K562 (cell line): ENCODE results near the gene DUSP19. TPM values are rescaled to one million over a fixed set of nuclear protein-coding genes. Genes with fewer than 3 reads are reported as not detected.

Source experiments
- CREM ChIP-seq: IDR thresholded peaks from 2 replicates; pipeline ENCODE4 v1.6.1; 2014; ENCODE audit warnings: antibody characterized with exemption, low read depth
- DACH1 ChIP-seq: fragments of 450-650 bp; IDR thresholded peaks from 2 replicates; pipeline ENCODE4 v1.6.1; 2018; ENCODE audit not compliant: partially characterized antibody
- E2F6 ChIP-seq, 2 experiments: IDR thresholded peaks; 2 replicates each; pipeline ENCODE4 v1.6.1; 2011; ENCODE audit warnings: borderline replicate concordance in 1 of 2, control low read depth in 1 of 2, low read depth in 1 of 2, low read length in 1 of 2, mild to moderate bottlenecking in 1 of 2, mixed read lengths in 1 of 2, moderate library complexity in 1 of 2; ENCODE audit not compliant: insufficient read depth in 1 of 2, insufficient read length in 1 of 2, poor library complexity in 1 of 2, severe bottlenecking in 1 of 2; ENCODE audit errors: extremely low read depth in 1 of 2
- ETV5 ChIP-seq: sonication (generic); formaldehyde crosslinking; IDR thresholded peaks from 2 replicates; pipeline ENCODE4 v1.4.0; 2020; ENCODE audit warnings: low read depth, mild to moderate bottlenecking, missing genetic modification reagents
- GATA2 ChIP-seq: sonication (generic); formaldehyde crosslinking; IDR thresholded peaks from 2 replicates; pipeline ENCODE4 v1.4.0; 2020; ENCODE audit warnings: mild to moderate bottlenecking, missing genetic modification reagents
- HDAC6 ChIP-seq: IDR thresholded peaks from 2 replicates; pipeline ENCODE4 v1.6.1; 2012; ENCODE audit warnings: low read depth, mild to moderate bottlenecking, control low read depth, inconsistent platforms, low read length, moderate library complexity
- HMBOX1 ChIP-seq: sonication (generic); IDR thresholded peaks from 2 replicates; pipeline ENCODE4 v1.6.1; 2016
- MCM2 ChIP-seq: fragments of 450-650 bp; IDR thresholded peaks from 2 replicates; pipeline ENCODE4 v1.6.1; 2017; ENCODE audit warnings: low read depth, mild to moderate bottlenecking
- MEIS2 ChIP-seq: fragments of 450-650 bp; IDR thresholded peaks from 2 replicates; pipeline ENCODE4 v1.6.1; 2014; ENCODE audit warnings: mild to moderate bottlenecking; ENCODE audit not compliant: partially characterized antibody
- MTA2 ChIP-seq: fragments of 450-650 bp; IDR thresholded peaks from 2 replicates; pipeline ENCODE4 v1.6.1; 2016; ENCODE audit warnings: low read depth
- NFIX ChIP-seq: fragments of 250-450 bp; sonication (Bioruptor Pico); IDR thresholded peaks from 2 replicates; pipeline ENCODE4 v1.4.0; 2020; ENCODE audit warnings: low read depth, mild to moderate bottlenecking, moderate library complexity
- SFPQ ChIP-seq: fragments of 200-400 bp; formaldehyde crosslinking; IDR thresholded peaks from 2 replicates; pipeline ENCODE4 v1.6.1; 2017; ENCODE audit warnings: mild to moderate bottlenecking, low read depth, low read length, moderate library complexity
- SREBF1 ChIP-seq: fragments of 150-350 bp; IDR thresholded peaks from 2 replicates; pipeline ENCODE4 v1.6.1; 2014; ENCODE audit warnings: antibody characterized with exemption, low read depth, low read length, borderline replicate concordance
- TCF7 ChIP-seq: sonication (generic); IDR thresholded peaks from 2 replicates; pipeline ENCODE4 v1.6.1; 2016; ENCODE audit warnings: antibody characterized with exemption, borderline replicate concordance
- TFE3 ChIP-seq: fragments of 450-650 bp; formaldehyde crosslinking; IDR thresholded peaks from 2 replicates; pipeline ENCODE4 v1.4.0; 2020; ENCODE audit warnings: mild to moderate bottlenecking, mixed read lengths
- ZBTB5 ChIP-seq: fragments of 450-650 bp; IDR thresholded peaks from 2 replicates; pipeline ENCODE4 v1.6.1; 2017; ENCODE audit warnings: antibody characterized with exemption
- ZNF12 ChIP-seq: sonication (generic); formaldehyde crosslinking; IDR thresholded peaks from 2 replicates; pipeline ENCODE4 v1.4.0; 2020; ENCODE audit warnings: mild to moderate bottlenecking, missing genetic modification reagents
- ZNF398 ChIP-seq: fragments of 250-450 bp; sonication (Bioruptor Pico); IDR thresholded peaks from 2 replicates; pipeline ENCODE4 v1.8.0; 2021; ENCODE audit warnings: moderate library complexity, mild to moderate bottlenecking, inconsistent platforms
- ZNF431 ChIP-seq: sonication (generic); formaldehyde crosslinking; IDR thresholded peaks from 2 replicates; pipeline ENCODE4 v1.8.0; 2022; ENCODE audit warnings: mild to moderate bottlenecking, missing genetic modification reagents
- polyA plus RNA-seq, 8 experiments: library from polyadenylated mRNA; depleted of rRNA in 4 of 8; stranded (reverse) in 5 of 8; unstranded in 3 of 8; fragments of >200 nt; fragmentation: Nextera tagmentation in 2 of 8; fragmentation: Illumina TruSeq in 1 of 8; extraction: Ambion mirVana in 2 of 8; extraction: Trizol in 1 of 8; gene quantifications; 2 replicates each; pipeline versions ENCODE4 v1.2.1 to v1.2.3, GENCODE V29; 2011 to 2014; ENCODE audit warnings: inconsistent platforms in 1 of 8, missing spikeins in 1 of 8
- total RNA-seq, 7 experiments: library from RNA; depleted of rRNA in 6 of 7; stranded (reverse); fragments of >200 nt in 6 of 7; fragmentation: Illumina TruSeq in 2 of 7; extraction: Trizol in 2 of 7; gene quantifications; 2 replicates each; pipeline versions ENCODE4 v1.2.1 to v1.2.3, GENCODE V29; 2011 to 2021; ENCODE audit warnings: low replicate concordance in 1 of 7

DUSP19 gene
- total and polyA plus RNA-seq, 9 of the 15 experiments (the other 6 are each of a cell fraction or from before 2014, with no cell fraction given): 1.6 to 6.3 (median 3.1) TPM

GRCh38 chr2:183113630-183114029 lies 35.1 kb downstream of the DUSP19 start (continued):
- TF ChIP-seq SFPQ (no peak), ZBTB5 (no peak), ETV5 (CRISPR knock-in tag) (no peak), DACH1 (no peak), MCM2 (no peak), HDAC6 (no peak), TFE3 (CRISPR knock-in tag) (no peak), CREM (0 out of 2 replicates have a peak, but pooled peaks have one; percentile 14), E2F6 (IDR thresholded peaks at IDR 0.05; ENCODE audit: borderline replicate concordance in 1 of 2, extremely low read depth in 1 of 2, insufficient read depth in 1 of 2, insufficient read length in 1 of 2, low read depth in 1 of 2, low read length in 1 of 2, poor library complexity in 1 of 2, severe bottlenecking in 1 of 2) (no peak), MTA2 (no peak), ZNF398 (no peak), HMBOX1 (peak; percentile 89), SREBF1 (no peak), GATA2 (CRISPR knock-in tag) (no peak), ZNF12 (CRISPR knock-in tag) (no peak), NFIX (no peak), MEIS2 (peak; percentile 72), ZNF431 (CRISPR knock-in tag) (no peak), TCF7 (no peak)
